Measurements from ENCODE around the gene OLIG2. TPM values are rescaled to one million over a fixed set of nuclear protein-coding genes. Genes with fewer than 3 reads are reported as not detected.

The OLIG2 gene
- total and polyA plus RNA-seq, 7 donors = not detected

GRCh38 chr21:32994305-32994704 lies 31.4 kb upstream of the OLIG2 start:
- no peaks in the 10 kb centered on the region for H3K4me1 ChIP-seq
- no peak overlapping the region for H3K27ac ChIP-seq
- no peak for TF ChIP-seq EP300 (IDR thresholded peaks at IDR 0.05)
- TF ChIP-seq CTCF (IDR thresholded peaks at IDR 0.05) = no peak
- no peak for TF ChIP-seq POLR2AphosphoS5 (IDR thresholded peaks at IDR 0.05)
- TF ChIP-seq POLR2A (IDR thresholded peaks at IDR 0.05) = no peak
- peaks cover 0 to 21% (median 0%) of the 10 kb centered on the region in 3 donors for H3K27me3 ChIP-seq
- DNase-seq = no peak
- 45 to 60% methylated on average over 3 of the region's 3 CpGs for WGBS, 2 donors
- intact Hi-C loops (cut with DNase I) = no loop called here
- no peaks in the 10 kb centered on the region for H3K36me3 ChIP-seq
- no peak overlapping the region for H3K4me3 ChIP-seq
- no peaks in the 10 kb centered on the region for H3K9me3 ChIP-seq

- no peak for TF ChIP-seq CTCF (IDR thresholded peaks at IDR 0.05)
- TF ChIP-seq POLR2A (IDR thresholded peaks at IDR 0.05) = no peak
- peak in 1 of 4 donors; percentile 12 for TF ChIP-seq POLR2AphosphoS5 (IDR thresholded peaks at IDR 0.05)
Observed at GRCh38 chr21:33007747-33008146, 18.0 kb upstream of the OLIG2 start.

GRCh38 chr21:33008333-33009051 lies 17.2 kb upstream of the OLIG2 start:
- 50 to 63% methylated on average over 3 of the region's 3 CpGs for WGBS, 2 donors
- TF ChIP-seq CTCF (IDR thresholded peaks at IDR 0.05) (no peak), EP300 (IDR thresholded peaks at IDR 0.05) (no peak), POLR2AphosphoS5 (IDR thresholded peaks at IDR 0.05) (no peak), POLR2A (IDR thresholded peaks at IDR 0.05) (no peak)
- no peaks in the 10 kb centered on the region for H3K36me3 ChIP-seq
- H3K9me3 ChIP-seq = no peaks in the 10 kb centered on the region
- peaks cover 0 to 23% (median 0%) of the 10 kb centered on the region in 3 donors for H3K27me3 ChIP-seq
- no peaks in the 10 kb centered on the region for H3K4me1 ChIP-seq
- no peak for DNase-seq
- H3K4me3 ChIP-seq = no peak overlapping the region
- intact Hi-C loops (cut with DNase I) = no loop called here
- no peak overlapping the region for H3K27ac ChIP-seq

More at GRCh38 chr21:33007747-33008146, 18.0 kb upstream of the OLIG2 start:
- no peaks in the 10 kb centered on the region for H3K4me1 ChIP-seq
- WGBS, 2 donors = 84 to 87% methylated on average over 3 of the region's 3 CpGs
- H3K27me3 ChIP-seq = peaks cover 0 to 17% (median 0%) of the 10 kb centered on the region in 3 donors
- no peak for DNase-seq
- no peak overlapping the region for H3K27ac ChIP-seq
- H3K9me3 ChIP-seq = no peaks in the 10 kb centered on the region
- no peak overlapping the region for H3K4me3 ChIP-seq
- no peaks in the 10 kb centered on the region for H3K36me3 ChIP-seq
- intact Hi-C loops (cut with DNase I) = no loop called here

GRCh38 chr21:33010931-33011330 lies 14.8 kb upstream of the OLIG2 start:
- DNase-seq = no peak
- Histone ChIP-seq H3K36me3 (no peaks in the 10 kb centered on the region), H3K9me3 (no peaks in the 10 kb centered on the region), H3K4me1 (no peaks in the 10 kb centered on the region), H3K27me3 (peaks cover 0 to 39% (median 8%) of the 10 kb centered on the region in 3 donors), H3K27ac (no peak overlapping the region), H3K4me3 (no peak overlapping the region)
- intact Hi-C loops (cut with DNase I) = no loop called here
- 86 to 96% methylated on average over 1 of the region's 1 CpG for WGBS, 2 donors
- no peak for TF ChIP-seq EP300 (IDR thresholded peaks at IDR 0.05)
- no peak for TF ChIP-seq POLR2A (IDR thresholded peaks at IDR 0.05)
- no peak for TF ChIP-seq POLR2AphosphoS5 (IDR thresholded peaks at IDR 0.05)
- TF ChIP-seq CTCF (IDR thresholded peaks at IDR 0.05) = no peak
